ENCODE results near the gene M1AP. TPM values are rescaled to one million over a fixed set of nuclear protein-coding genes. Genes with fewer than 3 reads are reported as not detected.

The M1AP gene
- total RNA-seq, 4 donors from 2014 or later = not detected

- Histone ChIP-seq H3K4me3 (peak within 1 kb of the TSS; percentile 53 to 80 (median 78)), H3K9me3 (no peaks in the 10 kb centered on the region), H3K36me3 (no peaks in the 10 kb centered on the region), H3K27ac (peak within 1 kb of the TSS in 3 of 4 donors; percentile 23 to 77 (median 30)), H3K4me1 (peaks cover 0 to 10% (median 3%) of the 10 kb centered on the region in 4 donors), H3K27me3 (no peaks in the 10 kb centered on the region)
- TF ChIP-seq, protein P1, sequence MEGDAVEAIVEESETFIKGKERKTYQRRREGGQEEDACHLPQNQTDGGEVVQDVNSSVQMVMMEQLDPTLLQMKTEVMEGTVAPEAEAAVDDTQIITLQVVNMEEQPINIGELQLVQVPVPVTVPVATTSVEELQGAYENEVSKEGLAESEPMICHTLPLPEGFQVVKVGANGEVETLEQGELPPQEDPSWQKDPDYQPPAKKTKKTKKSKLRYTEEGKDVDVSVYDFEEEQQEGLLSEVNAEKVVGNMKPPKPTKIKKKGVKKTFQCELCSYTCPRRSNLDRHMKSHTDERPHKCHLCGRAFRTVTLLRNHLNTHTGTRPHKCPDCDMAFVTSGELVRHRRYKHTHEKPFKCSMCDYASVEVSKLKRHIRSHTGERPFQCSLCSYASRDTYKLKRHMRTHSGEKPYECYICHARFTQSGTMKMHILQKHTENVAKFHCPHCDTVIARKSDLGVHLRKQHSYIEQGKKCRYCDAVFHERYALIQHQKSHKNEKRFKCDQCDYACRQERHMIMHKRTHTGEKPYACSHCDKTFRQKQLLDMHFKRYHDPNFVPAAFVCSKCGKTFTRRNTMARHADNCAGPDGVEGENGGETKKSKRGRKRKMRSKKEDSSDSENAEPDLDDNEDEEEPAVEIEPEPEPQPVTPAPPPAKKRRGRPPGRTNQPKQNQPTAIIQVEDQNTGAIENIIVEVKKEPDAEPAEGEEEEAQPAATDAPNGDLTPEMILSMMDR (IDR thresholded peaks at IDR 0.05) = no peak
- peak in 1 of 2 donors; percentile 48 for TF ChIP-seq POLR2A (IDR thresholded peaks at IDR 0.05)
- peak; percentile 96 to 98 (median 98) for DNase-seq
Measured at GRCh38 chr2:74653985-74654882, 6.1 kb upstream of the M1AP start, which contains the start of gene SEMA4F. Gene SEMA4F, plus strand, starts transcription at chr2:74654247. Its CDS starts 130 bp downstream, at chr2:74654377.

- TF ChIP-seq POLR2A (IDR thresholded peaks at IDR 0.05) = no peak
- DNase-seq = no peak
- no peaks in the 10 kb centered on the region for H3K9me3 ChIP-seq
- H3K27ac ChIP-seq = peak overlapping the region in 2 of 4 donors; percentile 30 to 77
- no peaks in the 10 kb centered on the region for H3K36me3 ChIP-seq
- peaks cover 0 to 10% (median 3%) of the 10 kb centered on the region in 4 donors for H3K4me1 ChIP-seq
- H3K4me3 ChIP-seq = peak overlapping the region; percentile 53 to 80 (median 78)
- no peaks in the 10 kb centered on the region for H3K27me3 ChIP-seq
Measured at GRCh38 chr2:74653589-74653984, 5.5 kb upstream of the M1AP start.

- H3K27ac ChIP-seq = no peak overlapping the region
- H3K4me3 ChIP-seq = no peak overlapping the region
- TF ChIP-seq, protein P1 (IDR thresholded peaks at IDR 0.05) = no peak
- no peak for TF ChIP-seq POLR2A (IDR thresholded peaks at IDR 0.05)
- no peak for DNase-seq
- no peaks in the 10 kb centered on the region for H3K36me3 ChIP-seq
- no peaks in the 10 kb centered on the region for H3K27me3 ChIP-seq
- no peaks in the 10 kb centered on the region for H3K9me3 ChIP-seq
- peaks cover 0 to 4% (median 0%) of the 10 kb centered on the region in 4 donors for H3K4me1 ChIP-seq
Measured at GRCh38 chr2:74646834-74647482, 1.2 kb downstream of the M1AP start.

GRCh38 chr2:74646201-74646600, 1.9 kb downstream of the M1AP start:
- no peak overlapping the region for H3K4me3 ChIP-seq
- no peaks in the 10 kb centered on the region for H3K9me3 ChIP-seq
- no peak for TF ChIP-seq POLR2A (IDR thresholded peaks at IDR 0.05)
- TF ChIP-seq, protein P1 (IDR thresholded peaks at IDR 0.05) = no peak
- no peak overlapping the region for H3K27ac ChIP-seq
- H3K4me1 ChIP-seq = peaks cover 0 to 4% (median 0%) of the 10 kb centered on the region in 4 donors
- H3K36me3 ChIP-seq = no peaks in the 10 kb centered on the region
- no peak for DNase-seq
- H3K27me3 ChIP-seq = no peaks in the 10 kb centered on the region

DNA sequence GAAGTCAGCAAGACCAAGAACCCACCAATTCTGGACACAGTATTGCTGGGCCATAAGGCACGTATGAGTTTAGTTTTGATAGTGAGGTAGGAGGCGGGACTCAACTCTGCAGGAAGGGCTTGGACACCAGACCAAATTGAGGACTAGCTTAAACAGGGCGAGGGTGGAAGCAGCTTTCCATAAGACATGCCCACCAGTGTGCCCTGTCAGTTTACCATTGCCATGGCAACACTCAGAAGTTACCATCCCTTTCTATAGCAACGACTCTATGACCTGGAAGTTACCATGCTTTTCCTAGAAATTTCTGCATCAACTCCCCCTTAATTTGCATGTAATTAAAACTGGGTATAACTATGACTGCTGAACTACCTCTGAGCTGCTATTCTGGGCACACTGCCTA, 2.8 kb downstream of the M1AP start:
- H3K9me3 ChIP-seq = no peaks in the 10 kb centered on the region
- H3K4me1 ChIP-seq = peaks cover 0 to 4% (median 0%) of the 10 kb centered on the region in 4 donors
- DNase-seq = no peak
- H3K4me3 ChIP-seq = no peak overlapping the region
- H3K27me3 ChIP-seq = no peaks in the 10 kb centered on the region
- H3K36me3 ChIP-seq = no peaks in the 10 kb centered on the region
- TF ChIP-seq, protein P1 (IDR thresholded peaks at IDR 0.05) = no peak
- TF ChIP-seq POLR2A (IDR thresholded peaks at IDR 0.05) = no peak
- H3K27ac ChIP-seq = no peak overlapping the region

DNA sequence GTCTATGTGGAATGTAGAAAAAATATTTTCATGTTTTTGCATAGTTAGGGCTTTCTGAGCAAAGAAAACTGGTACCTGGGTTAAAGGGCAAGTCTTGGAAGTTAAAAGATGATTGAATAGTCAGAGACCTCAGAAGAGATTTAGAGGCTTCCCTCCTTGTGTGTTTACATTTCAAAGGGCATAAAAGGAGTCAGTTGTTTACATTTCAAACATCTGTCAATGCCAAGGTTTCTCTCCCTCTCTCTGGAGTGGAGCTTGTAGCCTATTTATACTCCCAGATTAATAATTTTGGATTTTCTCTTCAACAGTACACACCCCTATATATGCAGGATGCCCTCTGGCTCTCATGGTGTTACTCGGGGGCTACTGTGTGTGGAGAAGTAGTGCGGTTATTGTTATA, 8.6 kb downstream of the M1AP start:
- Histone ChIP-seq H3K27ac (no peak overlapping the region), H3K4me3 (no peak overlapping the region), H3K36me3 (no peaks in the 10 kb centered on the region), H3K4me1 (no peaks in the 10 kb centered on the region), H3K27me3 (no peaks in the 10 kb centered on the region), H3K9me3 (no peaks in the 10 kb centered on the region)
- TF ChIP-seq, protein P1 (IDR thresholded peaks at IDR 0.05) = no peak
- no peak for TF ChIP-seq POLR2A (IDR thresholded peaks at IDR 0.05)
- no peak for DNase-seq

Measured in Peyer's patch (tissue), 4 donors.